H1 (cell line): ENCODE data around the gene MRTFB. TPM values are rescaled to one million over a fixed set of nuclear protein-coding genes. Genes with fewer than 3 reads are reported as not detected.

Experiments
- CTCF ChIA-PET: fragments of 300-600 bp; sonication (Branson Sonifier 250); formaldehyde crosslinking; loops from one replicate; lab custom pipeline; 2021; ENCODE audit not compliant: partially characterized antibody; lab: Charles Lee
- POLR2A ChIA-PET: fragments of 300-600 bp; sonication (Branson Sonifier 250); formaldehyde crosslinking; loops from one replicate; lab custom pipeline; 2021; ENCODE audit warnings: inconsistent platforms; ENCODE audit not compliant: partially characterized antibody; lab: Charles Lee
- DNase-seq, 2 experiments: peaks; one replicate each; pipeline versions ENCODE4 v3.0.0 to v3.0.0-alpha.2; 2010 to 2022; ENCODE audit warnings: low spot score in 2 of 2, low read depth in 1 of 2, mixed read lengths in 1 of 2
- FAIRE-seq: peaks from 2 replicates; lab custom pipeline; 2011; peaks lifted over from hg19 to GRCh38; lab: Jason Lieb, UNC
- H2AFZ ChIP-seq: 2 replicates; pipeline ENCODE4 v1.8.1; 2012; ENCODE audit warnings: low read length, inconsistent platforms
- H2AK5ac ChIP-seq: 2 replicates; pipeline ENCODE4 v1.6.1; 2013; ENCODE audit warnings: low read depth, low read length
- H2BK120ac ChIP-seq: replicated peaks from 2 replicates; pipeline ENCODE3; 2013; ENCODE audit warnings: low read depth, low read length, inconsistent platforms
- H2BK12ac ChIP-seq: 2 replicates; pipeline ENCODE4 v1.6.1; 2013; ENCODE audit warnings: low read depth, low read length
- H2BK15ac ChIP-seq: 2 replicates; pipeline ENCODE4 v1.6.1; 2013; ENCODE audit warnings: low read length
- H2BK20ac ChIP-seq: 2 replicates; pipeline ENCODE4 v1.6.1; 2013; ENCODE audit warnings: low read length
- H2BK5ac ChIP-seq: 2 replicates; pipeline ENCODE4 v1.6.1; 2013; ENCODE audit warnings: low read depth, low read length
- H3K14ac ChIP-seq: 2 replicates; pipeline ENCODE4 v1.6.1; 2013; ENCODE audit warnings: inconsistent platforms; ENCODE audit not compliant: insufficient read length
- H3K18ac ChIP-seq: 2 replicates; pipeline ENCODE4 v1.6.1; 2013; ENCODE audit warnings: low read length; ENCODE audit errors: extremely low read depth
- H3K23ac ChIP-seq: 2 replicates; pipeline ENCODE4 v1.6.1; 2013; ENCODE audit warnings: inconsistent platforms; ENCODE audit not compliant: insufficient read length
- H3K23me2 ChIP-seq: 2 replicates; pipeline ENCODE4 v1.6.1; 2013; ENCODE audit warnings: low read depth, low read length
- H3K27ac ChIP-seq: 2 replicates; pipeline ENCODE4 v1.6.1; 2011; ENCODE audit warnings: low read depth, low read length, inconsistent platforms
- H3K27me3 ChIP-seq, 4 experiments: replicated peaks in 1 of 4; 1 replicate in 1 of 4; 2 replicates in 3 of 4; pipeline versions ENCODE4 v1.6.1 to v1.8.1; 2011 to 2013; ENCODE audit warnings: low read length in 3 of 4, mild to moderate bottlenecking in 3 of 4, inconsistent platforms in 2 of 4, mixed read lengths in 2 of 4, moderate library complexity in 1 of 4; ENCODE audit not compliant: control insufficient read depth in 3 of 4, insufficient read depth in 3 of 4; ENCODE audit errors: extremely low read depth in 1 of 4
- H3K36me3 ChIP-seq, 4 experiments: 2 replicates each; pipeline versions ENCODE4 v1.6.1 to v1.8.1; 2011 to 2013; ENCODE audit warnings: mild to moderate bottlenecking in 4 of 4, low read length in 3 of 4, moderate library complexity in 2 of 4, control low read depth in 1 of 4, inconsistent platforms in 1 of 4; ENCODE audit not compliant: insufficient read depth in 4 of 4, control insufficient read depth in 2 of 4
- H3K4ac ChIP-seq: replicated peaks from 2 replicates; pipeline ENCODE3; 2013; ENCODE audit warnings: low read length, low read depth, mixed read lengths, inconsistent platforms; ENCODE audit not compliant: insufficient read length
- H3K4me1 ChIP-seq, 4 experiments: replicated peaks in 1 of 4; 1 replicate in 1 of 4; 2 replicates in 3 of 4; pipeline versions ENCODE4 v1.6.1 to v1.8.1; 2011 to 2013; ENCODE audit warnings: low read length in 3 of 4, inconsistent platforms in 2 of 4, mixed read lengths in 1 of 4; ENCODE audit not compliant: insufficient read depth in 4 of 4, control insufficient read depth in 3 of 4
- H3K4me2 ChIP-seq, 2 experiments: 2 replicates each; pipeline versions ENCODE4 v1.6.1 to v1.8.1; 2011 to 2013; ENCODE audit warnings: low read depth in 2 of 2, low read length in 2 of 2, control low read depth in 1 of 2, inconsistent platforms in 1 of 2, mild to moderate bottlenecking in 1 of 2; ENCODE audit not compliant: insufficient read depth in 1 of 2
- H3K4me3 ChIP-seq, 4 experiments: fragments of 200-600, 300-600 bp in 1 of 4; sonication (generic), shearing (Covaris generic), sonication (Bioruptor Twin) in 1 of 4; 2 replicates each; pipeline versions ENCODE4 v1.5.1 to v1.8.1; 2011 to 2016; ENCODE audit warnings: low read length in 4 of 4, low read depth in 3 of 4, control low read depth in 2 of 4, inconsistent platforms in 2 of 4, mild to moderate bottlenecking in 2 of 4, mixed read lengths in 1 of 4, moderate library complexity in 1 of 4; ENCODE audit not compliant: insufficient read depth in 2 of 4; ENCODE audit errors: extremely low read depth in 1 of 4
- H3K56ac ChIP-seq: replicated peaks from 2 replicates; pipeline ENCODE3; 2013; ENCODE audit warnings: low read depth, mild to moderate bottlenecking, mixed read lengths, low read length, inconsistent platforms; ENCODE audit not compliant: insufficient read length
- H3K79me1 ChIP-seq: 2 replicates; pipeline ENCODE4 v1.6.1; 2013; ENCODE audit warnings: low read depth, low read length, control low read depth
- H3K79me2 ChIP-seq, 2 experiments: 2 replicates each; pipeline versions ENCODE4 v1.6.1 to v1.8.1; 2012 to 2013; ENCODE audit warnings: low read length in 2 of 2, mild to moderate bottlenecking in 2 of 2, inconsistent platforms in 1 of 2; ENCODE audit not compliant: insufficient read depth in 2 of 2, control insufficient read depth in 1 of 2
- H3K9ac ChIP-seq, 4 experiments: replicated peaks in 1 of 4; 1 replicate in 1 of 4; 2 replicates in 3 of 4; pipeline versions ENCODE4 v1.6.1 to v1.8.1; 2011 to 2013; ENCODE audit warnings: low read depth in 3 of 4, low read length in 3 of 4, control low read depth in 2 of 4, mild to moderate bottlenecking in 2 of 4, moderate library complexity in 2 of 4, inconsistent platforms in 1 of 4; ENCODE audit errors: extremely low read depth in 1 of 4
- H3K9me3 ChIP-seq, 2 experiments: 2 replicates each; pipeline versions ENCODE4 v1.6.1 to v1.8.1; 2012 to 2013; ENCODE audit warnings: mild to moderate bottlenecking in 2 of 2, moderate library complexity in 2 of 2, control low read depth in 1 of 2, inconsistent platforms in 1 of 2, low read depth in 1 of 2, low read length in 1 of 2, mixed read lengths in 1 of 2; ENCODE audit not compliant: insufficient read depth in 2 of 2
- H4K20me1 ChIP-seq, 2 experiments: replicated peaks in 1 of 2; 2 replicates each; pipeline versions ENCODE3 to v1.8.1; 2011 to 2013; ENCODE audit warnings: inconsistent platforms in 2 of 2, low read length in 2 of 2, mild to moderate bottlenecking in 1 of 2; ENCODE audit not compliant: insufficient read depth in 2 of 2, control insufficient read depth in 1 of 2
- H4K5ac ChIP-seq: 2 replicates; pipeline ENCODE4 v1.6.1; 2013; ENCODE audit warnings: low read length, low read depth, mixed read lengths, inconsistent platforms; ENCODE audit not compliant: insufficient read length
- H4K8ac ChIP-seq: 2 replicates; pipeline ENCODE4 v1.8.0; 2013; ENCODE audit warnings: mild to moderate bottlenecking, moderate library complexity, low read length, inconsistent platforms; ENCODE audit not compliant: insufficient read depth; ENCODE audit errors: extremely low read depth
- H4K91ac ChIP-seq: replicated peaks from 2 replicates; pipeline ENCODE3; 2013; ENCODE audit warnings: low read length, mixed read lengths, inconsistent platforms; ENCODE audit not compliant: insufficient read length
- BACH1 ChIP-seq: IDR thresholded peaks from 2 replicates; pipeline ENCODE4 v1.6.1; 2012; ENCODE audit warnings: low read length, improper control_type of control experiment
- MAX ChIP-seq: IDR thresholded peaks from 2 replicates; pipeline ENCODE4 v1.6.1; 2012; ENCODE audit warnings: inconsistent platforms
- RXRA ChIP-seq: IDR thresholded peaks from 2 replicates; pipeline ENCODE4 v1.6.1; 2011; ENCODE audit warnings: low read depth, mild to moderate bottlenecking, low read length, moderate library complexity; ENCODE audit not compliant: insufficient read depth
- WGBS, 2 experiments: shearing (Covaris generic) in 1 of 2; methylation state at CpG; one replicate each; pipeline versions ENCODE4 v1.1.6 to v1.1.7; 2013 to 2015; ENCODE audit warnings: low lambda C conversion rate in 2 of 2, mixed read lengths in 2 of 2, inconsistent platforms in 1 of 2, low coverage in 1 of 2, missing lambda C conversion rate in 1 of 2; ENCODE audit not compliant: insufficient replicate concordance in 2 of 2, insufficient coverage in 1 of 2, insufficient read length in 1 of 2; ENCODE audit errors: extremely low coverage in 1 of 2, missing lambda C conversion rate in 1 of 2; 5-methylcytosine and 5-hydroxymethylcytosine counted together
- polyA plus RNA-seq, 7 experiments: library from polyadenylated mRNA; depleted of rRNA in 3 of 7; stranded (reverse) in 5 of 7; unstranded in 2 of 7; fragments of >200 nt in 5 of 7; fragments of 200-250 nt in 2 of 7; gene quantifications; 1 replicate in 5 of 7; 2 replicates in 1 of 7; 4 replicates in 1 of 7; pipeline versions ENCODE4 v1.2.1 to v1.2.3, GENCODE V29; 2011 to 2013; ENCODE audit warnings: missing spikeins in 2 of 7, mixed read lengths in 2 of 7
- total RNA-seq: library from RNA; stranded (reverse); fragmentation: NEBNext Ultra II Directional; extraction: Animal tissue kit (Norgen Biotek cat#: 25700); gene quantifications from 2 replicates; pipeline ENCODE4 v1.2.1, GENCODE V29; 2021

MRTFB gene
- total and polyA plus RNA-seq, 2 of the 8 experiments (the other 6 are each of a cell fraction or from before 2014, with no cell fraction given) = 13.5 to 34.9 TPM

- no peaks in the 10 kb centered on the region for H3K27me3 ChIP-seq
- no peak for TF ChIP-seq RXRA
- no peak for TF ChIP-seq BACH1
- no peak for TF ChIP-seq MAX
- TF ChIP-seq, all 59 proteins: peak for 0
- peaks cover 17% of the 10 kb centered on the region for H3K79me1 ChIP-seq
- 0 out of 2 replicates have a peak overlapping the region, but pooled peaks have one; percentile 12 for H2AK5ac ChIP-seq
- H3K79me2 ChIP-seq = peaks cover 0 to 51% of the 10 kb centered on the region in 2 experiments; a peak in 3 of 4 replicates
- no peak overlapping the region for H2BK20ac ChIP-seq
- H3K4ac ChIP-seq = no peak overlapping the region
- H3K4me2 ChIP-seq = 0 out of 4 replicates have a peak overlapping the region, but pooled peaks of 1 of the 2 experiments have one; percentile 38
- no peak overlapping the region for H3K14ac ChIP-seq
- no peak overlapping the region for H4K91ac ChIP-seq
- no peak for DNase-seq
- CTCF ChIA-PET = interaction anchor here (0.6 to 1.9 kb wide), 3 partner anchors 14 to 1487 kb away, joined by 3 to 8 read pairs (median 3); no protein-coding TSS in a partner anchor
- H3K9ac ChIP-seq = no peak overlapping the region; a peak in 1 of 7 replicates
- H3K56ac ChIP-seq = no peak overlapping the region
- H2BK5ac ChIP-seq = no peak overlapping the region
- H3K9me3 ChIP-seq = no peaks in the 10 kb centered on the region
- no peak overlapping the region for H2BK15ac ChIP-seq
- H4K8ac ChIP-seq = no peak overlapping the region
- H3K4me3 ChIP-seq = no peak overlapping the region
- 77% methylated on average over 6 of the region's 6 CpGs; no CpG with 5 or more reads in 1 of the 2 experiments for WGBS, 2 experiments
- H3K23me2 ChIP-seq = no peaks in the 10 kb centered on the region
- no peak overlapping the region for H2BK120ac ChIP-seq
- no peak overlapping the region for H2AFZ ChIP-seq
- no peaks in the 10 kb centered on the region for H3K36me3 ChIP-seq
- no peak overlapping the region for H3K27ac ChIP-seq
- no peak overlapping the region for H3K23ac ChIP-seq
- POLR2A ChIA-PET = interaction anchor here (0.8 to 1.7 kb wide), 2 partner anchors 10 to 17 kb away, joined by 4 to 5 read pairs; no protein-coding TSS in a partner anchor
- H2BK12ac ChIP-seq = no peak overlapping the region
- FAIRE-seq = no peak
- H4K20me1 ChIP-seq = peaks cover 4 to 13% of the 10 kb centered on the region in 2 experiments
- no peak overlapping the region for H3K18ac ChIP-seq
- peaks cover 0 to 12% (median 5%) of the 10 kb centered on the region in 4 experiments; a peak in 5 of 7 replicates for H3K4me1 ChIP-seq
- H4K5ac ChIP-seq = no peak overlapping the region
These were observed 39.7 kb downstream of the MRTFB start for GRCh38 chr16:14110728-14111251.
